ENCODE measurements around the gene SH3TC1.
A peak's percentile ranks its signal among the peaks of the same experiment; 100 is the strongest.

The SH3TC1 gene

DNA sequence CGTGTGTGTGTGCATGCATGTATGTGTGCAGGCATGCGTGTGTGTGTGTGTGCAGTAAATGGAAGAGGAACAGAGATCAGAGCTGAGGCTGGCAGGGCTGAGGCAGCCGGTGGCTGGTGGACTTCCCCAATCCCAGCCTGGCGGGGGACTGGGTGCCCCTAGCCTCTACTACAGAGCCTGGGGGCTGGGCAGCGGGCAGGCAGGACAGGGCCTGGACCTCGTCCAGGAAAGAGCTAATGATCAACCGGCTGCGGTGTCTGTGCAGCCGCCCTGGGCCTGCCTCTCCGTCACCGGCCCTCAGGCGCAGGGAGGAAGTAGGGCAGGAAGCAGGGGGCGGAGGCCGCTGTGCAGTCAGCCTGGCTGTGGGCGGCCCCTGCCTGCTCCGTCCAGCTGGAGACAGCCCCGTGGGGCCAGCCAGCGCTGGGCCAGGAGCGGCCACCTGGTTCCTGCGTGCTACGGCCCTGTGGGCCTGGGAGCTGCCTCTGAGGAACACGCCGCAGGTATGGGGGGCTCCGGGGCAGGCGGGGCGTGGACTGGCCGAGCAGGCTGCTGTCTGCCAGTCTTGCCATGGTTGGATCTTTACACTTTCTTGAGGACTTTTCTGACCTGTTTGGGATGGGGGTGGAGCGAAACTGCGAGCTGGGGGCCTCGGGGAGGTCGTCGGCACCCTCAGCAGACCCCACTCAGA lies at the start of gene SH3TC1:
SH3TC1 (plus strand) TSS at position 385 of the 688 bp plus-strand sequence. CDS start 5,905 bp downstream, outside the sequence.
- peak; percentile 95 for DNase-seq
- in situ Hi-C loops (cut with MboI; ENCODE audit: low pct_unique_long_range_greater_than_20kb, low sequenced_read_pairs) = no loop called here

DNA sequence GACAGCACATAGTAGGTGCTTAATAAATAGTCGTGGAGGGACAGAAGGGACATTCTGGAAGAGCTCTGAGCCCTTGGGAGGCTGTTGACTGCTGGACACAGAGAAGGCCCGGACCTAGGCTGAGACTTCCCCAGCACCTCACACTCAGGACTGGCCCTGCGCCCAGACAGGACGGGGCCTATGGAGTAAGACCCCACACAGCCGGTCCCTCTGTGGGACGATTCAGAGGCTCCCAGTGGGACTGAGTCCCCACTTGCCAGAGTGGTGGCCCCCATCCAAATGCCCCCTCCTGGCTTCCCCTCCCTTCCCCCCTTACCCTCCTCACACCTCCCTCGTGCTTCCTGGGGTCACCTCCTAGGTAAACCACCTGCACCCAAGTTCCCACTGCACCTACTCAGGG lies 49.4 kb upstream of the SH3TC1 start:
- in situ Hi-C loops (cut with MboI; ENCODE audit: low pct_unique_long_range_greater_than_20kb, low sequenced_read_pairs) = no loop called here
- no peak for DNase-seq

DNA sequence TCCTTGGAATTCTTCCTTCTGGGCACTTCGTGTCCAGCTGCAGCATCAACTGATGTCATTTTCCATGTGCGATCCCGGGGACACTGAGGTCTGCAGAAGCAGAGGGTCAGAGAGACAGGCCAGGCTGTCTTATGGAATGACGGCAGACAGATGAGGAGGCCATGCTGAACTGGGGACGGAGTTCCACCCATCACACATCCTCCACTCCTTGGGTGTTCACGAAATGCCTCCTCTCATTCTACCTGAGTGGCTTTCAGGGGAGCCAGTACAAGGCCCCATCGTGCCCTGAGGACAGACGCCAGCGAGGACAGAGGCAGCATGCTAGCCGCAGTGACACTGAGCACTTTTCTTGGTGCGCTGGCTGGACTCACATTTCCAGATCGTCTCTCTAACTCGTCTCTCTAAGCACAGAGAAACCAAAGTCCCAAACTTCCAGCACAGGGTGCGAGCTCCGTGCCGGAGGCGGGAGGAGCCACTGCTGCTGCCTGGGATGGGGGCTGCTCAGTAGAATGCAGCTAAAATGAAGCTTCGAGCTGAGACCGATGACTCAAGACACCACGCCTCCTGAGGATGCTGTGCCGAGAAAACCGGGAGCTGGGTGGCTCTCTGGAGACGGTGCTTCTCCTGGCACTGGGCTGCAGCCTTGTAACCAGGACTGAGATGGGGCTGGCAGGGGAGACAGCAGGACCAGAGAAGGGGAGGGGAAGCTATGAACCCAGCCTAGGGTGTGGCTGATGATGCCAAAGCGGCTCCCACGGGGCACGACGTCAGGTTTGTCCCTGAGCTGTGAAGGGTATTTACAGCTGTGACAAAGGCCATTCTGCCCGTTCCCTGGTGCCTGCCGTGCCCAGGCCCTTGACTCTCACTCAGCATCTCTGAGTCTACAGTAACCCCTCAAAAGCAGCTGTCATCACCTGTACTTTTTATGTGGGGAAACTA lies 48.7 kb upstream of the SH3TC1 start:
- DNase-seq = no peak
- in situ Hi-C loops (cut with MboI; ENCODE audit: low pct_unique_long_range_greater_than_20kb, low sequenced_read_pairs) = no loop called here

DNA sequence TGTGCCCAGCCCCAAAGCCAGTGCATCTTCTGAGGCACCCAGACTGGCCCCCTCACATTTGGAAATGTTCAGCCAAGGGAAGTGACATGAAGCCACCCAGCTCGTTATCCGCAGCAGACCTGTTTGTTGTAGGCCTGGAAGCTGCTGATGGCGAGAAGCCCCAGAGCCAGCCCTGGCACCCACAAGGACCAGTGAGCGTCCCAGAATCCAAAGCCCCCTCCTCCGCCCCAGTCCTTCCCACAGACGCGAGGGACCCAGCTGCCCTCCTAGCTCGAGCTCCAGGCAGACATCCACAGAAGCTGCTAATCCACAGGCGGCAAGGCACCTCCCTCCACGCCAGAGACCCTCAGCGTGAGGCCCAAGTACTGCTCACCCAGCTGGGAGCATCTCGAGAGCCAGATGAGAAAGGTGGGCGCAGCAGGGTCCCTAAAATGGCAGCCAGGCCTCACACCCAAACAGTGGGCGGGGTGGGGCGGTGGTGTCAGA lies 47.9 kb upstream of the SH3TC1 start:
- DNase-seq = no peak
- in situ Hi-C loops (cut with MboI; ENCODE audit: low pct_unique_long_range_greater_than_20kb, low sequenced_read_pairs) = no loop called here

DNA sequence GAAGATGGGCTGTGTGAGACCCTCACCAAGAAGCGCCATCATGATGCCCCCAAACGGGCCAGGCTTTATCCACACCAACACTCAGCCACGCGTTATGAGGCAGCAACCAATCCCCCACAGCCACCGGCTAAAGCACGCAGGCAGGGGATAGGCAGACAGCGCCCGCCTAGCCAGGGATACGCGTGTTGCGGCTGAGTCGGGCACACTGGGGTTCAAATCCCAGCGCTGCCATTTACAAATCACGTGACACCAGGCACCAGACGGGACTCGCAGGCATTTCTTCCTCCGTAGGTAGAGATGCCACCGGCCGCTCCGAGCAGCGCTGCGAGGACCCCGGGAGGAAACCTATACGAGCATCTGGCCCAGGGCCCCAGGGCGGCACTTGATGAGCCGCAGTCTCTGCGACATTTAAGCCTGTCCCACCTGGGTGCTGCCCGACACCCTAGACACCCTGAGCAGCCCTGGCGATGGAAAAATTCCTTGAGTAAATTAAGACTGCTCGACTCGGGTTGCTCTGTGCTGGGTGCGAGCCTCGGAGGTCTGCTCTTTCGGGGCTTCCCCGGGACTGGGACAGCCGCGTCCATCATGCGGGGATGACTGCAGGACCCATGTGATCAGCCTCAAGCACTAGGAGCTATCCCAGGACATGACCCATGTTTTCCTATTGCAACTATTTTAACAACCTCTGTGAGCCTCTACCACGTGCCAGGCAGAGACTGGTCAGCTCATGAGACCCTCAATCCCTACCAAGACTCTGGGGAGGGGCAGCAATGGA lies 46.8 kb upstream of the SH3TC1 start:
- no peak for DNase-seq
- in situ Hi-C loops (cut with MboI; ENCODE audit: low pct_unique_long_range_greater_than_20kb, low sequenced_read_pairs) = no loop called here

DNA sequence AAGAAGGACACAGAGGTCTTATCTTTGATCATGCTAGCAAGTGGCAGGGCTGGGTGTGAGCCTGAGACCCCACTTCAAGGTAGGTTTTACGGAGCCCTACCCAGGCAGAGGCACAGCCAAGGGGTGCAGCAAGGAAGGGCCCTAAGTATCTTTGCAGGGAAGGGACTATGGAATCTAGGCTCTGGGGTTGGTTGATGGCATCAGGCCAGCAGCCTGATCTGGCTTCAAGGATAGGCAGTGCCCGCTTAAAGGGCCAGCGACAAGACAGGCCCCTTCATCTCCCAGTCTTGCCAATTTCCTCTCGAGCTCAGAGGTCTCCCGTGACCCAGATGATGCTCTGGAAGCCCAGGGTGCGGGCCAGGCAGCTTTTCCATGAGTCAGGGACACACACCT lies 46.2 kb upstream of the SH3TC1 start:
- in situ Hi-C loops (cut with MboI; ENCODE audit: low pct_unique_long_range_greater_than_20kb, low sequenced_read_pairs) = no loop called here
- no peak for DNase-seq

DNA sequence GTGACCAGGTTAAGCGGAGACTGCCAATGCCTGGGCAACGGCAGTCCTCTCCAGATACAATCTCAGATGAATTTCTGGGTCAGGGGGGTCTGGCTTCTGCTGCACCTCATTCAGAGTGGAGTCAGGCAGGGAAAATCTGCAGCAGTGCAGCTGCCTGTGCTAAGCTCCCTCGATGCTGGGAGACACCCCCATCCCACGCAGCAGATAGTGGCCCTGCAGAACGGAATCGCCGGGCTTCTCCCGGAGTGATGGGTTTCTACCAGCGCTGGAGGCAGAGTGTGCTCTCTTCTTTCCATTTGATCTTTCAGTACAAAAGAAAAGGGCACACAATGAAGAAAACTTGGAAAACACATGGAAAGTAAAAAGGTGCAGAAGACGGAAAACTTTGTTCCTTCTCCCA lies 45.6 kb upstream of the SH3TC1 start:
- in situ Hi-C loops (cut with MboI; ENCODE audit: low pct_unique_long_range_greater_than_20kb, low sequenced_read_pairs) = no loop called here
- DNase-seq = no peak

DNA sequence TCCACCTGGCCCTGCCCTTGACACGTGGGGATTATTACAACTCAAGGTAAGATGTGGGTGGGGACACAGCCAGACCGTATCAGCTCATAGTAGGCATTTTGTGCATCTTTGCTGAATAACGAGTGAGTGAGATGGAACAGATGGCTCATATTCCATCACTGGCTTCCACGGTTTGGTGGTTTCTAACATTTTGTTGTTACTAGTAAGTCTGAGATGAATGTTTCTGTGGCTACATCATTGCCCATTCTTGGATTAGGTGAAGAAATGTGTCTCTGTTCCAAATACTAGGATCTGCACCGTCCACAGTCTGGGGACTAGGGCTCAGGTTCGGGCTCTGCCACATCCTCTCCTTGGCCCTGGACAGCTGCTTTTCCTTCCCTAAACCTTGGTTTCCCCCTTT lies 44.0 kb upstream of the SH3TC1 start:
- in situ Hi-C loops (cut with MboI; ENCODE audit: low pct_unique_long_range_greater_than_20kb, low sequenced_read_pairs) = no loop called here
- no peak for DNase-seq

DNA sequence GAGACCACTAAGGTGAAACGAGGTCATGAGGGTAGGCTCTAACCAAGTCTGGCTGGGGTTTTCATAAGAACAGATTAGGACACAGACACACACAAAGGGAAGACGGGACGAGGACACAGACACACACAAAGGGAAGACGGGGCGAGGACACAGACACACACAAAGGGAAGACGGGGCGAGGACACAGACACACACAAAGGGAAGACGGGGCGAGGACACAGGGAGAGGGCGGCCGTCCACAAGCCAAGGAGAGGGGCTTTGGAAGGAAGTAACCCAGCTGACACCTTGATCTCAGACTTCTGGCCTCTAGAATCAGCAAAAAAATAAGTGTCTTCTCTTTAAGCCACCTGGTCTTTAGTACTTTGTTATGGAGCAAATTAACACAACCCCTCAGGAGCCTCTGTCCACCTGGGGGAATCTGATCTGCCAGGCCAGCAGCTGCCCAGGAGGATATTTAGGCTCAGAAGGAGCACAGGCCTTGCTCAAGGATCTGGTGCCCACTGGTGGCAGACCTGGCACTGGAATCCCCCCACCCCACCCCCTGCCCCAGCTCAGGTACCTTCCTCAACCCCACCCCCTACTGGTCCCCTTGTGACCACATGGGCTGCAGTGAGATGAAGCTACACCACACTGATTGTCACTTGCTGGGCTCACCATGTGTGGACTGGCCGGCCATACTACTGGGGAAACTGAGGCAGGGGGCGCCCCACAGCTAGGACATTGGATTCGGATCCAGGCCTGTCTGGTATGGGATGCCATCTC lies 43.2 kb upstream of the SH3TC1 start:
- no peak for DNase-seq
- in situ Hi-C loops (cut with MboI; ENCODE audit: low pct_unique_long_range_greater_than_20kb, low sequenced_read_pairs) = no loop called here

DNA sequence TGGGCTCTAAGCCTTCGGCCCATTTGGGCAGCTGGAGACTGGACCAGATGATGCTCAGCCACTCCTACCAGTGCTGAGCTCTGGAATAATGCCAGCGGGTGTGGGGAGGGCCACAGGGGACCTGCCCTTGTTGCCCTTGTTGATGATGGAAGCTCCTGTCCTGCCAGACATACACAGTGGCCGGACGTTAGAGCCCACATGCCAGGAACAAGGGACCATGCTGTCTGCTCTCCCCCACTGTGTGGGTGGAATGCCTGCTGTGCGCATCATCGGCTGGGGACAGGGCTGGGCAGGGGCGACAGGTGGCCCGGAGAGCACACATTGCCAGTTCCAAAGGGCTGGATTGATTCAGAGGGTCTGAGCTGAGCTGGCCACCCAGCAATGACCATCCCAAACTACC lies 42.5 kb upstream of the SH3TC1 start:
- in situ Hi-C loops (cut with MboI; ENCODE audit: low pct_unique_long_range_greater_than_20kb, low sequenced_read_pairs) = no loop called here

DNA sequence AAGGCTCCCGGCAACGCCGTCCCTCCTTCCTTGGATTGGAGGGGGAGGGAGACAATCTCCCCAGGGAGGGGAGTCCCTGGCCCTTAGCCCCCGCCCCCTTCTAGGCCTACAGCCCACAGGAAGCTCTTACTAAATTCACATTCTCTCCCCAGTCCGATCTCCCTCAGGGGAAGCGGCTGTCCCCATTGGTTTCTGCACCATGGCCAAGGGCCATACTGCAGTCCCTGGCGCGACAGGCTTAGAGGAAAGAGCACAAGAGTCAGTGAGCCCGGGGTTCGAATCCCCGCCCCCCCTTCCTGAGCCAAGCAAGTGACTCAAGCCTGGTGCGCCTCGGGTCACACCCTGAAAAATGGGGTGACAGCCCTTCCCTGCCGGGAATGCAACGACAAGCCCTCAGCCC lies 41.6 kb upstream of the SH3TC1 start:
- in situ Hi-C loops (cut with MboI; ENCODE audit: low pct_unique_long_range_greater_than_20kb, low sequenced_read_pairs) = no loop called here

More for the DNA sequence above, 42.5 kb upstream of the SH3TC1 start:
- no peak for DNase-seq

DNA sequence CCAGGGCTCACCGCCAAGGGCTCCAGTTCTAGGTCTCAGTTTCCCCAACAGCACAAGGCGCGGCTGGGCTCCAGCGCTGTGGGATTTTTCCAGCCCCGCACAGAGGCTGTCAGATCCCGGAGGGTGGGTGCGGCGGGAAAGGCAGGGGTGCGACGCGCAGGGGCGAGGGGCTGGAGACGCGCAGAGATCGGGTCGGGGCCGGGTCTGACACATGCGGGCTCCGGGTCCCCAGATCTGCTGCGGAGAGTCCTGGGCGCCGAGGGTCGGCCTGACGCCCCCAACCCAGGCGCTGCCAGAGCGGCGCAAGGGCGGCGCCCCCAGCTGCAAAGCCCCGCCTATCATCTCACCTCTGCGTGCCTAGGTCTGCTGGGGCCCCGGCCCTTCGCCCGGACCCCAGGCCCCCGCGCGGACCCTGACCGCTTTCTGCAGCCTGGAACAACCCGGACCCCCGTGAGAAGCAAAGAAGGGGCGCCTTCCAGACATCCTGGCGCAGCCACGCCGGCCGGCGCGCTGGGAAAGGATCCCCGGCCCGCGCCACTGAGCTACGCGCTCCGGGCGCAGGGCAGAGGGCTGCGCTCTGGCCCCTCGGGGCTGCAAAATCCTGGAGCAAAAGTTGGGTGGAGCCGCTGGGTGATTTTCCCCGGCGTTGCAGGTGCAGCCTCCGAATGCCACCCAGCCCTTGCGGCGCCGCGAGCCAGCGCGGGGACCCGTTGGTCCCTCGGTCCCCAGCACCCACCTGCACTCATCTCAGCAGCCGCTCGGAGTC lies 41.0 kb upstream of the SH3TC1 start:
- in situ Hi-C loops (cut with MboI; ENCODE audit: low pct_unique_long_range_greater_than_20kb, low sequenced_read_pairs) = no loop called here
- no peak for DNase-seq

More for the DNA sequence above, 41.6 kb upstream of the SH3TC1 start:
- DNase-seq = no peak

DNA sequence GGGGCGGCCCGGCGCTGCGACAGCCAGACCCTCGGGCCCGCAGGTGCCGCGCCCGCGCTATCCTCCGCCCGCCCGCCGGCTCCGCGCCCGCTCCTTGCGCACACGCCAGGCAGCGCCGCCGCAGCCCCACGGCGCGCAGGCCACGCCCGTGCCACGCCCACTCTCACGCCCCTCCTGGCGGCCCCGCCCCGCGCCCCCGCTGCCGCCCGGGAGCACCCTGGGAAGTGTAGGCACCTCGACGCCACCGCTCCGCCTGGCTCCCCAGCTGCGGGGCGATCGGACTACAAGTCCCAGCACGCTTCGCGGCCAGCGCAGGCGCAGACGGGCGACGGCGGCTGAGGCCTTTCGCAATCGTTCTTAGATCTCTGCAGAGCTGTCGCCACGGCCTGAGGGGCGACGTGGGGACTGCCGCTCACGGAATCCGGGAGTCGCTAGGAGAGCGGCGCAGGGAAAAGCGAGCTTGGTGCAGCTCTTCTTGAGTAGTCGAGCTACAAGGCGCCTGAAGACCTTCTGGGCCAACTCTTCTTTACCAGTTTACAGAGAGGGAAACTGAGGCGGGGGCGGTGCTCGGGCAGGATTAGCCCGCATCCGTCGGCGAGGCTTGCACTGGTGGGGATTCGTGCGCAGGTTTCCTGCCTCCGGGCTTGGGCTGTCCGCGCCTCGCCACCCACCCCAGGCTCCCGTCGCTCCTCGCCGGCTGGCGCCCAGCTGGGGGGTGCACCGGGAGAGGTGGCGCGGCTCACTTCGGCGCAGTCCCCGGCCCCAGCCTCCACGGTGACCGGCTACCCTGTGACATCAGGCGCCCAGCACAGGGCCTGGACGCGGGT lies 40.2 kb upstream of the SH3TC1 start, which contains the start of gene ABLIM2:
ABLIM2 (minus strand) TSS at position 104 of the 827 bp plus-strand sequence. CDS start 124 bp downstream, outside the sequence.
- in situ Hi-C loops (cut with MboI; ENCODE audit: low pct_unique_long_range_greater_than_20kb, low sequenced_read_pairs) = no loop called here
- peak; percentile 97 for DNase-seq

DNA sequence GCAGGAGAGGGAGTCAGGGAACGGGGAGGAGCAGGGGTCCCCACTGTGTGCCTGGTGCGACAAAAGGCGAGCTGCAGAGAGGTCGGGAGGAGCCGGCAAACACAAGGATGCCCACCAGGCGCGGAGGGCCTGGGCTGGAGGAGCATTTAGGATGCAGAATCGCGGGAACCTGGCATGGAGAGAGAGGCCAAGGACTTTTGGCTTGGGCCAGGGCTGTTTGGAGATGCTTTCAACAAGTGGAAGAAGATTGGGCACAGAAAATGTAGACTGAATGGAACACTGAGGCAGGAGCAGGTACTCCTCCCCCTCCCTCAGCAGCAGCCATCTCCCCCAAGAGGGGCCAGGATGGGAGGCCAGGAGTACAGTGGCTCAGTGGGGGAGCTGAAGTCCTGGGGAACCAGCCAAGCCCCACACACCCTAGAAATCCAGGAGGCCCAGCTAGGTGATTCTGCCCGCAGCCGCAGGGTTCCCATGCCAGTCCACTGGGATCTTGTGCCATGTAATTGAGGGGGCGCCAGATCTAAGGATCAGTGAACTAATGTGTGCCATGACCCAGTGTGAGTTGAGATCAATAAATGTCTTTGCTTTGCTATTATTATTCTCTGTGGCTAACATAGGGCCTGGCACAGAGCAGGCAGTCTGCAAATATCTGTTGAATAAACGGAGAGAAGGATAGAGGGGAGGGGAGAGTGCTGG lies 39.4 kb upstream of the SH3TC1 start:
- in situ Hi-C loops (cut with MboI; ENCODE audit: low pct_unique_long_range_greater_than_20kb, low sequenced_read_pairs) = no loop called here
- DNase-seq = no peak

DNA sequence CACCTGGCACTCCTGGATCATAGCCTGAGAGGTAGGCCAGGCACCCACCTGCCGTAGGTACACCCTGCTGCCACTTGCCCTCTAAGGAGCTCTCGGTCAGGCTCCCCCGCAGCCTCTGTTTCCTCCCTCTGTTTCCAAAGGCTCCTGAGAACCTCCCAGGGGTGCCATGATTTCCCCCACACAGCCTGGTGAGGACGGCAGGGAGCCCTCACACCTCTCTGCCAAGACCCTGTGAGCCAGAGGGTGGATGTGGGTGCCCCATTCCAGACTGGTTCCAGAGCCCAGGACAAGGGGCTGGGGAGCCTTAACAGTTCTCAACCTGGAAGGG lies 38.9 kb upstream of the SH3TC1 start:
- no peak for DNase-seq
- in situ Hi-C loops (cut with MboI; ENCODE audit: low pct_unique_long_range_greater_than_20kb, low sequenced_read_pairs) = no loop called here

DNA sequence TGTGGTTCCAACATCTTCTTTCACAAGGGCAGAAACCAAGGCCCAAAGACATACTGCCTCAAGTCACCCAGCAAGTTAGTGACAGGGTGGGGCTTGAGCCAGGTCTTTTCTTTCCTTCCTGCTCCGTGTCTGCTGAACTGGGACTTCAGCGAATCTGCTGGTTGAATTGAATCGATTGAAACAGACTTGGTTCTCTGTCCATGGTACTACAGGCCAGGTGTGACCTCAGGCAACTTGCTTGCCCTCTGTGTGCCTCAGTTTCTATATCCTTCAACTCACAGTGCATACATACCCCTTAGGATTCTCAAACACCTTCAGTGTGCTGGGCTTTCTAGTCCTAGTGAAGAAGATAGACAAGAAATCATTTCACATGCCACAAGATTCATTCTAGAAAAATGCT lies 38.5 kb upstream of the SH3TC1 start:
- no peak for DNase-seq
- in situ Hi-C loops (cut with MboI; ENCODE audit: low pct_unique_long_range_greater_than_20kb, low sequenced_read_pairs) = no loop called here

DNA sequence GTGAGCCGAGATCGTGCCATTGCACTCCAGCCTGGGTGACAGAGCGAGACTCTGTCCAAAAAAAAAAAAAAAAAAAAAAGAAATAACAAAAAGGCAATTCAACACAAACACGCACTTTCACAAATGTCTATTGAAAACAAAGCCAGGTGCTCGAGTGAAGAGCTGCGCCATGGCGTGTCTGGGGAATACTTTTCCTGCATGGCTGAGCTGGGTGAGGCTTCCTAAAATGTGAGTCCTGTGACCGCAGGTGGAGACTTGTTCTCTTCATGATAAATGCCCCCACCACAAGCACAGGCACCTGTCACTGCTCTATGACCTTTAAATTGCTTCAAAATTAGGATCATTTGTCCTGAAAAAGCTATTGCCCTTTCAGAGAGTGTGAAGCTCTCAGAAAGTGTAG lies 36.5 kb upstream of the SH3TC1 start:
- in situ Hi-C loops (cut with MboI; ENCODE audit: low pct_unique_long_range_greater_than_20kb, low sequenced_read_pairs) = no loop called here
- DNase-seq = no peak
